Choroid plexus epithelial cell (primary cell): ENCODE results near the gene BBS10.

ENCODE experiments used
- DNase-seq: peaks from one replicate; pipeline ENCODE4 v3.0.0-alpha.2; 2010; ENCODE audit warnings: low read depth
- H3K4me3 ChIP-seq: 2 replicates; pipeline ENCODE4 v1.5.1; 2011; ENCODE audit warnings: low read depth, mild to moderate bottlenecking, control low read depth, low read length, moderate library complexity
- CTCF ChIP-seq: conservative IDR thresholded peaks from 2 replicates; pipeline ENCODE4 v1.5.1; 2011; ENCODE audit warnings: low read depth, mild to moderate bottlenecking, control low read depth, inconsistent platforms, low read length, moderate library complexity

Gene BBS10

GRCh38 chr12:76303989-76304460 is 44.2 kb downstream of the BBS10 start:
- no peak for DNase-seq
- TF ChIP-seq CTCF: no peak

GRCh38 chr12:76303365-76303764 is 44.9 kb downstream of the BBS10 start:
- peak; percentile 24 for DNase-seq
- TF ChIP-seq CTCF: no peak
- no peak overlapping the region for H3K4me3 ChIP-seq

More at GRCh38 chr12:76303989-76304460, 44.2 kb downstream of the BBS10 start:
- H3K4me3 ChIP-seq: no peak overlapping the region

- no peak for TF ChIP-seq CTCF
- no peak for DNase-seq
- H3K4me3 ChIP-seq: no peak overlapping the region
Observed at GRCh38 chr12:76300297-76300665, 47.9 kb downstream of the BBS10 start.

- no peak overlapping the region for H3K4me3 ChIP-seq
- DNase-seq: no peak
- TF ChIP-seq CTCF: no peak
Observed at GRCh38 chr12:76299536-76300296, 48.5 kb downstream of the BBS10 start.
